Choroid plexus epithelial cell (primary cell): ENCODE data around the gene MARCHF5.
"Not testable (repeated sequence)": the region's sequence is repeated elsewhere in the genome, so short reads cannot be mapped to it uniquely, and the experiment has no call there.

Experiments
- DNase-seq: peaks from one replicate; pipeline ENCODE4 v3.0.0-alpha.2; 2010; ENCODE audit warnings: low read depth
- H3K4me3 ChIP-seq: 2 replicates; pipeline ENCODE4 v1.5.1; 2011; ENCODE audit warnings: low read depth, mild to moderate bottlenecking, control low read depth, low read length, moderate library complexity
- CTCF ChIP-seq: conservative IDR thresholded peaks from 2 replicates; pipeline ENCODE4 v1.5.1; 2011; ENCODE audit warnings: low read depth, mild to moderate bottlenecking, control low read depth, inconsistent platforms, low read length, moderate library complexity

The MARCHF5 gene

GRCh38 chr10:92327445-92328433 is 36.8 kb downstream of the MARCHF5 start:
- no peak overlapping the region for H3K4me3 ChIP-seq
- no peak for TF ChIP-seq CTCF
- no peak for DNase-seq

GRCh38 chr10:92328993-92329392 is 38.0 kb downstream of the MARCHF5 start:
- no peak for DNase-seq
- TF ChIP-seq CTCF: no peak
- H3K4me3 ChIP-seq: no peak overlapping the region

GRCh38 chr10:92329927-92330326 is 39.0 kb downstream of the MARCHF5 start:
- H3K4me3 ChIP-seq, DNase-seq: not testable (repeated sequence)

GRCh38 chr10:92342796-92343195 is 51.8 kb downstream of the MARCHF5 start:
- H3K4me3 ChIP-seq: no peak overlapping the region
- TF ChIP-seq CTCF: no peak
- DNase-seq: peak; percentile 13

GRCh38 chr10:92345575-92345974 is 54.6 kb downstream of the MARCHF5 start:
- not testable (repeated sequence) for H3K4me3 ChIP-seq, DNase-seq

GRCh38 chr10:92347035-92347676 is 56.2 kb downstream of the MARCHF5 start:
- H3K4me3 ChIP-seq: not testable (repeated sequence)

GRCh38 chr10:92350411-92350810 is 59.4 kb downstream of the MARCHF5 start:
- no peak overlapping the region for H3K4me3 ChIP-seq
- no peak for TF ChIP-seq CTCF
- DNase-seq: no peak

More at GRCh38 chr10:92347035-92347676, 56.2 kb downstream of the MARCHF5 start:
- not testable (repeated sequence) for DNase-seq

- no peak overlapping the region for H3K4me3 ChIP-seq
- no peak for DNase-seq
- no peak for TF ChIP-seq CTCF
These were observed 63.6 kb downstream of the MARCHF5 start for GRCh38 chr10:92354587-92354986.
